Colonic mucosa (tissue), 4 donors: ENCODE data around the gene DGKI. TPM values are rescaled to one million over a fixed set of nuclear protein-coding genes. Genes with fewer than 3 reads are reported as not detected.

Source experiments
- DNase-seq: peaks from one replicate; pipeline ENCODE4 v3.0.0-alpha.2; 2020
- H3K27ac ChIP-seq: fragments of 200-600 bp; one replicate; pipeline ENCODE4 v1.8.0; 2021
- H3K27me3 ChIP-seq: fragments of 200-600 bp; one replicate; pipeline ENCODE4 v1.8.0; 2021
- H3K36me3 ChIP-seq: fragments of 200-600 bp; one replicate; pipeline ENCODE4 v1.8.0; 2021
- H3K4me1 ChIP-seq: fragments of 200-600 bp; one replicate; pipeline ENCODE4 v1.8.0; 2021; ENCODE audit warnings: mild to moderate bottlenecking
- H3K4me3 ChIP-seq: fragments of 200-600 bp; one replicate; pipeline ENCODE4 v1.8.0; 2021
- H3K9ac ChIP-seq, 2 donors: one replicate each; pipeline ENCODE4 v1.7.0; 2013; ENCODE audit warnings: control low read depth in 2 of 2, low read depth in 2 of 2, low read length in 2 of 2
- H3K9me3 ChIP-seq: fragments of 200-600 bp; one replicate; pipeline ENCODE4 v1.8.0; 2021
- intact Hi-C: fragments of 100-400 bp; cut with DNase I; formaldehyde crosslinking; loops from one replicate; pipeline ENCODE4 v1.14.1; 2022
- total RNA-seq, 2 donors: library from RNA; stranded (reverse); fragmentation: NEBNext Ultra II Directional in 1 of 2; extraction: Animal tissue kit (Norgen Biotek cat#: 25700) in 1 of 2; gene quantifications; one replicate each; pipeline ENCODE4 v1.2.1, GENCODE V29; 2021
- TF ChIP-seq, protein P1 (sequence below): fragments of 200-600 bp; IDR thresholded peaks from one replicate; pipeline ENCODE4 v1.8.0; 2022; ENCODE audit warnings: antibody characterized with exemption, mild to moderate bottlenecking
- donor health status: healthy.
- donor health status: DM: no; HTN: no; CAD: no.
- donor health status: DM: no; HTN: no; CAD: no.

The DGKI gene
- total RNA-seq, 2 donors from 2014 or later: 0.35 to 0.67 TPM

DNA sequence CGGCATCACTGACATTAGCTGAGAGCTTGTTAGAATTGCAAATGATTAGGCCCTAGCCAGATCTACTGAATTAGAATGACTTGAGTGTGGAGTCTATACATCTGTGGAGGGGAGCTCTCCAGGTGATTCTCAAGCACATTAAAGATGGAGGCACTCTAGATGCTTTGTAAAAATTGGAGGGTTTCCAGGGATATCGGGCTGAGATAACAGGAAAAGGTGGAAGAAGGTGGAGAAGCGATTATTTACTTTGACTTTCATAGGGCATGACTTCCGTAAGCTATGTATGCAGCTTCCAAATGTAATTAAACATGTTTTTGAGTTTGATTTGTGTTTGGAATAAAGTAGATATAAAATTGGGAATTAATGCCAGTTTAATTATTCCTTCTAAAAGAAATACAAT is 268.2 kb downstream of the DGKI start:
- Histone ChIP-seq H3K9me3 (no peaks in the 10 kb centered on the region), H3K4me1 (no peaks in the 10 kb centered on the region)
- intact Hi-C loops: no loop called here

DNA sequence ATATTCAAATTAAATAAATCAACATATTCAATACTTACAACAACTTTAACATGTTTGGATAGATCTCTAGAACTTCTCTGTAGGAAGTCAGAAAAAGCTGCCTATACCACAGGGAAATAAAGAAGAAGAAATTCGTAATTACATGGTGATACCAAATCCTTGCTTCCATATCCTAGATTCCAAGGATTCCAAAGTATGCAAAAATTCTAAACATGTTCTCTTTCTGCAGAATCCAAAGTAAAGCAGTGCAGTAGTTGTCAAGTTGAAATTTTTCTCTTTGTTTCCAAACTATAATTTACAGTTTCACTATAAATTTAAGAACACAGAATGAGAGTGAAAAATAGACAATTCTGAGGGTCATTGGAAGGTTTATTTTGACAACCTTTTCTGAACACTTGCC is 269.6 kb downstream of the DGKI start:
- Histone ChIP-seq H3K4me1 (no peaks in the 10 kb centered on the region), H3K27ac (no peak overlapping the region), H3K9me3 (no peaks in the 10 kb centered on the region), H3K36me3 (no peaks in the 10 kb centered on the region), H3K9ac (no peak overlapping the region), H3K27me3 (no peaks in the 10 kb centered on the region), H3K4me3 (no peak overlapping the region)
- intact Hi-C loops: no loop called here
- no peak for DNase-seq
- TF ChIP-seq, protein P1, sequence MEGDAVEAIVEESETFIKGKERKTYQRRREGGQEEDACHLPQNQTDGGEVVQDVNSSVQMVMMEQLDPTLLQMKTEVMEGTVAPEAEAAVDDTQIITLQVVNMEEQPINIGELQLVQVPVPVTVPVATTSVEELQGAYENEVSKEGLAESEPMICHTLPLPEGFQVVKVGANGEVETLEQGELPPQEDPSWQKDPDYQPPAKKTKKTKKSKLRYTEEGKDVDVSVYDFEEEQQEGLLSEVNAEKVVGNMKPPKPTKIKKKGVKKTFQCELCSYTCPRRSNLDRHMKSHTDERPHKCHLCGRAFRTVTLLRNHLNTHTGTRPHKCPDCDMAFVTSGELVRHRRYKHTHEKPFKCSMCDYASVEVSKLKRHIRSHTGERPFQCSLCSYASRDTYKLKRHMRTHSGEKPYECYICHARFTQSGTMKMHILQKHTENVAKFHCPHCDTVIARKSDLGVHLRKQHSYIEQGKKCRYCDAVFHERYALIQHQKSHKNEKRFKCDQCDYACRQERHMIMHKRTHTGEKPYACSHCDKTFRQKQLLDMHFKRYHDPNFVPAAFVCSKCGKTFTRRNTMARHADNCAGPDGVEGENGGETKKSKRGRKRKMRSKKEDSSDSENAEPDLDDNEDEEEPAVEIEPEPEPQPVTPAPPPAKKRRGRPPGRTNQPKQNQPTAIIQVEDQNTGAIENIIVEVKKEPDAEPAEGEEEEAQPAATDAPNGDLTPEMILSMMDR: no peak

More for the DNA sequence above, 268.2 kb downstream of the DGKI start:
- Histone ChIP-seq H3K9ac (no peak overlapping the region), H3K27me3 (no peaks in the 10 kb centered on the region), H3K36me3 (no peaks in the 10 kb centered on the region), H3K4me3 (no peak overlapping the region), H3K27ac (no peak overlapping the region)
- DNase-seq: no peak
- TF ChIP-seq, protein P1: no peak

DNA sequence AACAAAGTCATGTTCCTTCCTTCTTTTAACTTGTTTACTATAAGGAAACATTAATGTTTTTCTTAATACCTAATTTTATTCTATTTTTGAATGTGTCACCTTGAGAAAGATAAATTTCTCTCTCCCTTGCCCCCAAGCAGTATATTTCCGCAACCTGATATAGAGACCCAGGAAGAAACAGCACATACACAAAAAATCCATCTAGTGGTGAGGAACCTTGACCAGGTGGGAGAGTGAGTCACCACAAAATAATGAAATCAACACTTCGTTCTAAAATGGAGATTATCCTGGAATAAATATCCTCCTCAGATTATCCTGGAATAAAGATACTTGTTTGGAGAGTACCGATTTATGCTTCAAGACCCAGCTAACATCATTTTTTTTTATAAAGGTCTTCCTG is 270.3 kb downstream of the DGKI start:
- intact Hi-C loops: no loop called here

DNA sequence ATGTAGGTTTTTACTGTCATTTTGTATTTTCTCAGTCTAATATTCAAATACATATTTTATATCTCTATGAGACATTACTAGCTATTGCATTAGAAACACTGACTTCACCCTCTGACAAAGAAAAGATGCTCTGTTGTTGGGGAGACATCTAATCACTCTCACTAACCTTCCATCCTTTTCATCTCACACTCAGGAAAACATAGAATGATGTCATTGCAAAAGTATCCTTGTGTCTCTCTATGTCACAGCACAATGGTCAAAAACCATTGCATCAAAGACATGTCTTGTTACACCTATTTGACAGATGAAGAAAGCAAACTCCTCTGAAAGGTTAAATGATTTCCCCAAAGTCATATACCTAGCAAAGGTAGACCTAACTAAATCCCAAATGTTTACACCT is 272.0 kb downstream of the DGKI start:
- intact Hi-C loops: no loop called here
- no peaks in the 10 kb centered on the region for H3K27me3 ChIP-seq

More for the DNA sequence above, 270.3 kb downstream of the DGKI start:
- Histone ChIP-seq H3K9me3 (no peaks in the 10 kb centered on the region), H3K9ac (no peak overlapping the region), H3K4me3 (no peak overlapping the region), H3K27ac (no peak overlapping the region), H3K27me3 (no peaks in the 10 kb centered on the region), H3K36me3 (no peaks in the 10 kb centered on the region), H3K4me1 (no peaks in the 10 kb centered on the region)
- TF ChIP-seq, protein P1: no peak
- DNase-seq: no peak

DNA sequence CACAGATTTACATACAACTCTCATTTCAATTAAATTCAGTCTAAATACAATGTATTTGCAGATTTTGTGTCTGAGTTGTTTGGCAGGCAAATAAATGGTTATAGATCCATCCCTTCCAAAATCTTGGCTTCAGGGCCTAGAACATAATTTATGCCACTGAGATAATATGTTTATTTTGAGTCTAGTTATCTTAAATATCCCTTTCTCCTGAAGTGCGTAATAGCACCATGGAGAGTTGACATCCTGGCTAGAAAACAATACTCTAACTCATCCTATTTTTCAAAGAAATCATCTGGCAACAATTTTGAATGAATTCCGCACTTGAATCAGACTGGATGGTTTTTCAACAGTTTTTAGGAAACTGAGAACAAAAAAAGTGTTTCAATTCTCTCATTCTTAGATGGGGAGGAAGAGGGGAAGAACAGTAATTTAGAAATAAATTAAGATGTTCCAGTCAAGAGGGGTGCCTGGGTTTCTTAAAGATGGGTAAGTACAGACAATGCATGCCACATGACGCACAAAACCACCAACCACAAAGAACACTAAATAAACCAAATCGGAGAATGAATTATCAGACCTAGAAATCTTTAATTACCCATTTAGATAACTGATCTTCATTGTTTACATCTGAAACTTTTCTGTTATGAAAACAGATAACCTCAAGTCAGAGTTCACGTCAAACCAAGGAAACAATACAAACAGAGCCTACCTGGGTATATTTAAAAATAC is 274.6 kb downstream of the DGKI start:
- DNase-seq: no peak
- intact Hi-C loops: no loop called here
- H3K9me3 ChIP-seq: no peaks in the 10 kb centered on the region
- H3K4me3 ChIP-seq: no peak overlapping the region
- H3K27ac ChIP-seq: no peak overlapping the region
- no peaks in the 10 kb centered on the region for H3K36me3 ChIP-seq
- H3K9ac ChIP-seq: no peak overlapping the region
- TF ChIP-seq, protein P1: no peak
- H3K27me3 ChIP-seq: no peaks in the 10 kb centered on the region
- no peaks in the 10 kb centered on the region for H3K4me1 ChIP-seq

More for the DNA sequence above, 272.0 kb downstream of the DGKI start:
- Histone ChIP-seq H3K9ac (no peak overlapping the region), H3K27ac (no peak overlapping the region), H3K9me3 (no peaks in the 10 kb centered on the region), H3K4me1 (no peaks in the 10 kb centered on the region), H3K4me3 (no peak overlapping the region), H3K36me3 (no peaks in the 10 kb centered on the region)
- TF ChIP-seq, protein P1: no peak
- DNase-seq: no peak
